GM19043 (cell line): Measurements from ENCODE around the gene CFAP90.

Experiments used
- ATAC-seq: cut with Tn5 transposase; IDR thresholded peaks from one replicate; pipeline ENCODE4 v1.9.1; 2021; ENCODE audit warnings: low read depth; ENCODE audit not compliant: unreplicated experiment

CFAP90 gene

GRCh38 chr5:7784683-7785380 is 66.1 kb downstream of the CFAP90 start:
- no peak for ATAC-seq

- ATAC-seq = no peak
Measured at GRCh38 chr5:7781899-7782298, 69.0 kb downstream of the CFAP90 start.
